Mesenteric fat pad (tissue), 1 donor: ENCODE results near the gene SLC16A5. TPM values are rescaled to one million over a fixed set of nuclear protein-coding genes. Genes with fewer than 3 reads are reported as not detected.
"Not testable (repeated sequence)": the region's sequence is repeated elsewhere in the genome, so short reads cannot be mapped to it uniquely, and the experiment has no call there.

Source experiments
- DNase-seq: peaks from one replicate; pipeline ENCODE4 v3.0.0-alpha.2; 2020; ENCODE audit warnings: low spot score
- total RNA-seq: library from RNA; stranded (reverse); fragmentation: NEBNext Ultra II Directional; extraction: Animal tissue kit (Norgen Biotek cat#: 25700); gene quantifications from one replicate; pipeline ENCODE4 v1.2.1, GENCODE V29; 2021
- donor health status: DM: yes; HTN: yes; CAD: no.

SLC16A5 gene
- total RNA-seq, 1 donor from 2014 or later, result 12.3 TPM

GRCh38 chr17:75109407-75110233 is 21.9 kb downstream of the SLC16A5 start, which contains the start of gene ARMC7:
TSS of gene ARMC7 (plus strand) at chr17:75109969. CDS start at chr17:75110289, 320 bp downstream.
- peak; percentile 96 for DNase-seq

GRCh38 chr17:75110234-75110937 is 22.6 kb downstream of the SLC16A5 start:
- DNase-seq, result no peak

- DNase-seq, result no peak
These were observed 24.1 kb downstream of the SLC16A5 start for GRCh38 chr17:75111777-75112335.

GRCh38 chr17:75113798-75114551 is 26.2 kb downstream of the SLC16A5 start:
- peak; percentile 92 for DNase-seq

- no peak for DNase-seq
These were observed 27.0 kb downstream of the SLC16A5 start for GRCh38 chr17:75114552-75115314.

- DNase-seq, result no peak
These were observed 27.8 kb downstream of the SLC16A5 start for GRCh38 chr17:75115555-75115954.

- DNase-seq, result no peak
These were observed 29.0 kb downstream of the SLC16A5 start for GRCh38 chr17:75116737-75117136.

GRCh38 chr17:75118307-75118706 is 30.6 kb downstream of the SLC16A5 start:
- DNase-seq, result no peak

GRCh38 chr17:75124041-75124818 is 36.5 kb downstream of the SLC16A5 start:
- DNase-seq, result no peak

- no peak for DNase-seq
These were observed 37.0 kb downstream of the SLC16A5 start for GRCh38 chr17:75124819-75125162.

GRCh38 chr17:75125984-75126383 is 38.2 kb downstream of the SLC16A5 start:
- DNase-seq, result no peak

- no peak for DNase-seq
These were observed 39.2 kb downstream of the SLC16A5 start for GRCh38 chr17:75126954-75127353.

- DNase-seq, result not testable (repeated sequence)
These were observed 40.2 kb downstream of the SLC16A5 start for GRCh38 chr17:75127936-75128335.

GRCh38 chr17:75128694-75129505 is 41.1 kb downstream of the SLC16A5 start:
- no peak for DNase-seq

GRCh38 chr17:75129576-75129975 is 41.8 kb downstream of the SLC16A5 start:
- no peak for DNase-seq

- DNase-seq, result no peak
These were observed 42.4 kb downstream of the SLC16A5 start for GRCh38 chr17:75130059-75130631.

- no peak for DNase-seq
These were observed 43.0 kb downstream of the SLC16A5 start for GRCh38 chr17:75130632-75131277.
